ENCODE measurements around the gene CACNA2D1. TPM values are rescaled to one million over a fixed set of nuclear protein-coding genes. Genes with fewer than 3 reads are reported as not detected.

The CACNA2D1 gene
- total RNA-seq, 4 donors from 2014 or later: 3.0 to 15.7 (median 8.6) TPM

DNA sequence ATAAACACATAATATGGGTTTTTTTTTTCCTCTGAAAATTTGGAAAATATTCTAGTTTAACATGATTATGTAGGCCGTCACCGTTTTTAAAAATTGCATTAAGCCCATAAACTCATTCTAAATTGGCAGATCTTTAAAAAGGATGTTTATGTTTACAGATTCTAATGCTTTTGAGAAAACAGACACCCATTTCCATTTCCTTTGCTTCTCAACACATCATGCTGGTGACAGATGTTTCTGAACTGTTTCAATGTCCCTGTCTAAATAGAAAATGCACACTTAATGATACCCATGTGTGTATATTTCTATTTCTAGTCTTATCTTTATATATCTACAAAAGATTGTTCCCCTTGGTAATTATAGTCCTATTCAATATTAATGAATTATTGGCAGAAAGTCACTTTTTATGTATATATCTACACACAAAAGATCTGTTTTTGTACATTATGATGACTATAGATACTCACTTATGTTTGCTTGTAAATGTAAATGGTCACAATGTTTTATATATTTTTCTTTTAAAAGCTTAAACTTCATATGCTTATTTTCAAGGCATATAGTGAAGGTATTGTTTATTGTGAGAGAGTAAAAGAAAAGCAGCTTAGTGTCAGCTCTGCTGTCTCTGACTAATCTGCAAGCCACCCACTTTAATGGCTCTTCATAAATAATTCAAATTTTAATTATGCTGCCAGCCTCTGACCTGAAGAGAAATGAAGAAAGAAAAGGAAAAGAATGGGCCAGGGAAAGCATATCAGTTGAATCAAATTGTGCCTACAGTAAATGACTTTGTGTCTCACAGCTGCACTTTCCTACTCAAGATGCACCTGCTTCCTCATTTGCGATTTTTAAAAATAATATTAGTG lies 179.4 kb downstream of the CACNA2D1 start:
- H3K4me3 ChIP-seq (ENCODE audit: low read depth, poor library complexity, severe bottlenecking): no peak overlapping the region
- WGBS, 2 donors: 69 to 73% methylated on average over 3 of the region's 3 CpGs
- DNase-seq (ENCODE audit: low spot score in 2 of 2): no peak
- intact Hi-C loops (cut with DNase I; ENCODE audit: low total_unique reads): no loop called here
- no peak for TF ChIP-seq POLR2A (IDR thresholded peaks at IDR 0.05)
- TF ChIP-seq, protein P1, sequence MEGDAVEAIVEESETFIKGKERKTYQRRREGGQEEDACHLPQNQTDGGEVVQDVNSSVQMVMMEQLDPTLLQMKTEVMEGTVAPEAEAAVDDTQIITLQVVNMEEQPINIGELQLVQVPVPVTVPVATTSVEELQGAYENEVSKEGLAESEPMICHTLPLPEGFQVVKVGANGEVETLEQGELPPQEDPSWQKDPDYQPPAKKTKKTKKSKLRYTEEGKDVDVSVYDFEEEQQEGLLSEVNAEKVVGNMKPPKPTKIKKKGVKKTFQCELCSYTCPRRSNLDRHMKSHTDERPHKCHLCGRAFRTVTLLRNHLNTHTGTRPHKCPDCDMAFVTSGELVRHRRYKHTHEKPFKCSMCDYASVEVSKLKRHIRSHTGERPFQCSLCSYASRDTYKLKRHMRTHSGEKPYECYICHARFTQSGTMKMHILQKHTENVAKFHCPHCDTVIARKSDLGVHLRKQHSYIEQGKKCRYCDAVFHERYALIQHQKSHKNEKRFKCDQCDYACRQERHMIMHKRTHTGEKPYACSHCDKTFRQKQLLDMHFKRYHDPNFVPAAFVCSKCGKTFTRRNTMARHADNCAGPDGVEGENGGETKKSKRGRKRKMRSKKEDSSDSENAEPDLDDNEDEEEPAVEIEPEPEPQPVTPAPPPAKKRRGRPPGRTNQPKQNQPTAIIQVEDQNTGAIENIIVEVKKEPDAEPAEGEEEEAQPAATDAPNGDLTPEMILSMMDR (IDR thresholded peaks at IDR 0.05): no peak

DNA sequence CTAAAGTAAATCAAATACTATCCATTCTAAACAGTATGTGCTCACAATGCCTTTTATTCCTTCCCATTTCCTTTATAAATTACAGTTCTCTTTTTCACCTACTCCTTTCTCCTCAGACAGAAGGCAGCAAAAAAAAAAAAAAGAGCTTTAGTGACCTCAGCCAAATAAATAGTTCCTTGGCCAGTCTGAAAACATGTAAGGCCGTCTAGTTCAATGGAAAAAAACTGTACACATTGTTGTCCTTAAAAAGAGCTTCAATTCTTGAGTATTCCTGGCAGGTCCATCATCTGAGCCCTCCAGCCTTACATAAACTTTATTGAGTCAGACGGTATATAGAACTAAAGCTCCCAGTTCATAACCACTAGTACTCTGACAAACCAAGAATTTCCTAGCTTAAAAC lies 185.4 kb downstream of the CACNA2D1 start:
- WGBS, 2 donors: 57 to 64% methylated on average over 2 of the region's 2 CpGs
- TF ChIP-seq, protein P1 (IDR thresholded peaks at IDR 0.05): no peak
- TF ChIP-seq POLR2A (IDR thresholded peaks at IDR 0.05): no peak
- intact Hi-C loops (cut with DNase I; ENCODE audit: low total_unique reads): no loop called here

DNA sequence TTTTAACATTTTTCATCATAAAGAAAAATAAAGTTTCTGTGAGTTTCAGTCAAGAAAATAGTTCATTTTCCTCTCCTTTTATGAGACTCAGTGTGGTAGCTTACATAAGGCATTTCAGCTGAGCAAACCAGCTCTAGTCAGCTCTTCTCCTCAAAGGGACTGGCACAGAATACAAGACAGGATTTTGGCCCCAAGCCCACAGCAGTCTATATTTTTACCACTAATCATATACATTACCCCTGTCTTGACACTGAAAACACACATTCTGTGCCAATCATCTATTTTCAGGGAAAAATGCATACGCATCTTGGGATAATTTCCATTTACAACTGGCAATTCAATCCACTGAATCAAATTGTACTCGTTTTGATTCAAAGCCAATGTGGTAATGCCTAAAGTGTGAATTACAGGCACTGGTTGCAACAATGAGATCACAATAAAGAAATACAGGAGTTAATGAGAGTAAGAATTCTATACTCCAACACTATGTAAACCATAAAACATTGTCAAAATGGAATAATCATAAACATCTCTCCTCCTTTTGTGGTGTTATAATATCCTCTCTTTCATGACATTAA lies 186.4 kb downstream of the CACNA2D1 start:
- intact Hi-C loops (cut with DNase I; ENCODE audit: low total_unique reads): no loop called here
- TF ChIP-seq POLR2A (IDR thresholded peaks at IDR 0.05): no peak
- TF ChIP-seq, protein P1 (IDR thresholded peaks at IDR 0.05): no peak
- 52 to 59% methylated on average over 2 of the region's 2 CpGs for WGBS, 2 donors
- no peak for DNase-seq (ENCODE audit: low spot score in 2 of 2)
- no peak overlapping the region for H3K4me3 ChIP-seq (ENCODE audit: low read depth, poor library complexity, severe bottlenecking)

More for the DNA sequence above, 185.4 kb downstream of the CACNA2D1 start:
- no peak for DNase-seq (ENCODE audit: low spot score in 2 of 2)
- H3K4me3 ChIP-seq (ENCODE audit: low read depth, poor library complexity, severe bottlenecking): no peak overlapping the region

DNA sequence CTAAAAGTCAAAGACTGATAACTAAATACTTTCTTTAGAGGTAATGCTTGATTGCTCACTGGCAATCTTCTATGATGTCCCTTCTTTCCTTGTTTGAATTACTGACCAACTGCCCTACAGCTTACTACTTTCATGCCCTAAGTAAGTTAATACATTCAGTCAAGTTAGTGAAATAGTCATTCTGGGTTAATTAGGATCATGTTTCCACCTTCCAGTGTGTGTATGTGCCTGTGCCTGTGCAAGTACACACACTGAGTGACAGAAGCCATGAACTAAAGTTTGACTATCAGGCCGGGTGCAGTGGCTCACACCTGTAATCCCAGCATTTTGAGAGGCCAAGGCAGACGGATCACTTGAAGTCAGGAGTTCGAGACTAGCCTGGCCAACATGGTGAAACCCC lies 187.9 kb downstream of the CACNA2D1 start:
- no peak for DNase-seq (ENCODE audit: low spot score in 2 of 2)
- TF ChIP-seq, protein P1 (IDR thresholded peaks at IDR 0.05): no peak
- no peak for TF ChIP-seq POLR2A (IDR thresholded peaks at IDR 0.05)
- intact Hi-C loops (cut with DNase I; ENCODE audit: low total_unique reads): no loop called here
- 97 to 98% methylated on average over 3 of the region's 3 CpGs for WGBS, 2 donors
- H3K4me3 ChIP-seq (ENCODE audit: low read depth, poor library complexity, severe bottlenecking): no peak overlapping the region

DNA sequence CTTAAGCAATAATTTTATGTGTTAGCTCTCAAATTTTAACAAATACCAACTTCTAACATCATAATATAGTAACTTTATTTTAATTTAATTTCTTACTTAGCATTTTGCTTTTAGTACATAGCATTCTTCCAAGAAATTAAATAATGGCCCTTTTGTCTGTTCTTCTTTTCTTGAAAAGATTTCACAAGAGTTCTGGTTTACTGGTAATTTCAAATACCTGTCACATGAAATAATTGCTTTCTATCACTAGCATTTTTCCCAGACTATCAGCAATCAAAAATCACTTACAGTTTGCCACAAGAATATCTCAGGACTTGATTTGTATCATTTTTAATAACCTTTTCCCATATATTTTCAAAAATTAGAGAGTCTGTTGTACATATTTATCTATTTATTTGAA lies 193.0 kb downstream of the CACNA2D1 start:
- intact Hi-C loops (cut with DNase I; ENCODE audit: low total_unique reads): no loop called here
- H3K4me3 ChIP-seq (ENCODE audit: low read depth, poor library complexity, severe bottlenecking): no peak overlapping the region
- no peak for DNase-seq (ENCODE audit: low spot score in 2 of 2)
- TF ChIP-seq, protein P1 (IDR thresholded peaks at IDR 0.05): no peak
- TF ChIP-seq POLR2A (IDR thresholded peaks at IDR 0.05): no peak
